HTERT RPE-1 (cell line): ENCODE measurements around the gene SPEM3.

Experiments
- in situ Hi-C: fragments of 300-500 bp; cut with MboI; formaldehyde crosslinking; loops from 4 replicates; pipeline ENCODE4 v1.14.3; 2020; ENCODE audit warnings: low sequenced_read_pairs

The SPEM3 gene

DNA sequence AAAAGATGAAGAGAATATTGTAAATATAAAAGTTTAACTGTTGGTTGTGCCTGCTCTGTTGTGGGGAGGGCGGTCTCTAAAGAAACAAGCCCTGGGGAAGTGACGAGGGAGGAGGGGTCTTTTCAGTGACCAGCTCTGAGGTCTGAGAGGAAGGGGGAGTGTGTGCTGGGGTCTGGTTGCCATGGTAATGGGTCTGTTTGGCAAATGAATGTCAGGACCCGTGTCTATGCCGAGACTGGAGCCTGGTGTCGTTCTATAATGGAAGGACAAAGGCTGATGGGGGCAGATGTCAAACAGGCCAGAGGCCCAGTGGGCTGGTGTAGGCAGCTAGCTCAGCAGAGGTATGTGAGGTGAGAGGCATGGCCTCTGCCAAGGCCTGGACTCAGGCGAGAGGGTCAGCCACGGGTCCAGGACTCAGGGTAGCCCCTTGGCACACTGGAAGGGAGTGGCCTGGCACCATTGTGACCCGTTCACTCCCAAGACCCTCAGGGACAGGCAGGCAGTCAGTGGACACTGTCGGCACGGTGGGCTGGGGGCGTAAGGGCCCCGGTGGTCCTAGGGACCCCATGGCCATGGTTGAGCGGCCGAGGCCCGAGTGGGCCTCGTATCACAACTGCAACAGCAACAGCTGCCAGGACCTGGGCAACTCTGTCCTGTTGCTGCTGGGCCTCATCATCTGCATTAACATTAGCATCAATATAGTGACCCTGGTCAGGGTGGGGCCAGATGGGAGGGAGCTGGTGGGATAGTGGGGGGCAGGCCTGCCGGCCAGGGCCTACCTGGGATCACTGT is 8.6 kb upstream of the SPEM3 start, which contains the start of gene SPEM1:
TSS of gene SPEM1 (plus strand) at position 506 of the 792 bp plus-strand sequence. CDS start at position 567, 61 bp downstream.
- in situ Hi-C loops, result no loop called here

DNA sequence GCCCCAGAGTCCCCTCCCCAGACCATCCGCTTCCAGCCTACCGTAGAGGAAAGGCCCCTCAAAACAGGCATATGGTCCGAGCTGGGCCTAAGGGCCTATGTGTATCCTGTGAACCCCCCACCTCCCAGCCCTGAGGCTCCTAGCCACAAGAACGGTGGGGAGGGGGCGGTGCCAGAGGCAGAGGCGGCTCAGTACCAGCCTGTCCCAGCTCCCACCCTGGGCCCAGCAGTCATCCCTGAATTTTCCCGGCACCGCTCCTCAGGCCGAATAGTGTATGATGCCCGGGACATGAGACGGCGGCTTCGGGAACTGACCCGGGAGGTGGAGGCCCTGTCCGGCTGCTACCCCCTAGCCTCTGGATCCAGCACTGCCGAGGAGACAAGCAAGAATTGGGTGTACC is 7.5 kb upstream of the SPEM3 start:
- in situ Hi-C loops, result no loop called here

DNA sequence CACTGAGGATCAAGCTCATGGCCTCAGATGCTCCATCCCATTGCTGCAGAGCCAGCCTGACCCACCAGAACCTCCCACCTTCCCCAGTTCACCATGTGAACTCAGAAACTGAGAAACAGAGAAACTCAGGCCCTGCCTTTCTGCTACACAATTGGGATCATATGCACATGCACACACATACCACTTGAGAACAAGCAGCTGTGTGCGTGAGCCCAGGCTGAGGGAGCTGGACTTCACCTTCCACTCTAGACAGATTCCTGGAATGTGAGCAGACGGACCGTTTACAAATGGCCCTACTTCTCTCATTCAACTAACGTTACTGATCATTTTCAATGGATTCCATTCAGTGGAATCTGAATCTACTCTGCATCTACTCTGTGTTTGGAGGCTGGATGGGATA is 5.0 kb upstream of the SPEM3 start:
- in situ Hi-C loops, result no loop called here

DNA sequence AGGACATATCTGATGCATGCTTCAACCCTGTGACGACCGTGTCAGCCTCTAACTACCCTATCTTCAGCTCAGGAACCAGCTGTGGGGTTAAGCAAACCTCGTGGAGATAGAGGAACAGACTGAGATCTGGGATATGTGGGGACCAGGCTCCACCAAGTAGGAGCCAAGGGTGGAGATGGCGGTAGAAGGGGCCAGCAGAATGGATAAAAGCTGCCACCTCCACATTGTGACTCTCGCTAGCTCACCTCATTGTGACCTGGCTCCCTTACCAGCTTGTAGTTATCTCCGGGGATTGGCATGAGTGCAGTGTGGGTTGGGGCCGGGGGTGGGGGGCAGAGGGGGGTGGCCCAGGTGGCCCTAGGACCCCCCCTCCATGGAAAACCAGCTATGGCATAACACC is 3.3 kb upstream of the SPEM3 start, which contains the start of gene SPEM2:
TSS of gene SPEM2 (plus strand) at position 301 of the 400 bp plus-strand sequence. CDS start at position 374, 73 bp downstream.
- in situ Hi-C loops, result no loop called here

DNA sequence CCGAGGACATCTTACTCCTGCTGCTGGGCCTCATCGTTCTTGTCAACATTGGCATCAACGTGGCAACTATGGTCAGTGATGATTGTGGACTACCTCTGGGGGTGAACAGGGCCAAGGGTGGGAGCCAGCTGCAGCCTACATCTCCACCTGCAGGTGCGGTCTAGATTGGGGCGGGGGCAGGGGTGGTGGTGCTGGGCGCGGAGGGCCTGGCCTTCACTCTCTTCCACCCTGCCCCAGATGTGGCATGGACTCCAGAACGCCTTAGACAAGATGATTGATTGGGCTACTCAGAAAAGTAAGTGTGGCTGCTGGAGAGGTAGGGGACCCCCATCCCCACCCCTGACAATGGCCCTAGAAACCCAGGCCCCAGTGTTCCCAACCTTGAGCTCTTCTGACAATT is 2.9 kb upstream of the SPEM3 start:
- in situ Hi-C loops, result no loop called here

DNA sequence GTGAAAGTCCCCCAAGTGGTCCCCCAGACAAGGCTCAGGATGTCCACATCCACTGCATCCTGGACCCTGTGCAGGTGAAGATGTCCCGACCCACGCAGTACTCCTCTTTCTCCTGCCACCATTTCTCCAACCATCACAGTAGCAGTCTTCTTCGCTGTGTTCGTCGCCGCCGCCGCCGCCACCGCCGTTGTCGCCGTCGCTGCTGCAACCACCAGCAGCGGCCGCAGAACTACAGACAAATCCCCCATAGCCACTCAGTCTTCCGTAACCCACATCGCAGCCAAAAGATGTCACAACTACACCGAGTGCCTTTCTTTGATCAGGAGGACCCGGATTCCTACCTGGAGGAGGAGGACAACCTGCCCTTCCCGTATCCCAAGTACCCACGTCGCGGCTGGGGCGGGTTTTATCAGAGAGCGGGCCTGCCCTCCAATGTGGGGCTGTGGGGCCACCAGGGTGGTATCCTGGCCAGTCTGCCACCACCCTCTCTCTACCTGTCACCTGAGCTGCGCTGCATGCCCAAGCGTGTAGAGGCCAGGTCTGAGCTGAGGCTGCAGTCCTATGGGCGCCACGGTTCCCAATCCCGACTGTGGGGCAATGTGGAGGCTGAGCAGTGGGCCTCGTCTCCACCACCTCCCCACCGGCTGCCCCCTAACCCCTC is 2.3 kb upstream of the SPEM3 start:
- in situ Hi-C loops, result no loop called here

DNA sequence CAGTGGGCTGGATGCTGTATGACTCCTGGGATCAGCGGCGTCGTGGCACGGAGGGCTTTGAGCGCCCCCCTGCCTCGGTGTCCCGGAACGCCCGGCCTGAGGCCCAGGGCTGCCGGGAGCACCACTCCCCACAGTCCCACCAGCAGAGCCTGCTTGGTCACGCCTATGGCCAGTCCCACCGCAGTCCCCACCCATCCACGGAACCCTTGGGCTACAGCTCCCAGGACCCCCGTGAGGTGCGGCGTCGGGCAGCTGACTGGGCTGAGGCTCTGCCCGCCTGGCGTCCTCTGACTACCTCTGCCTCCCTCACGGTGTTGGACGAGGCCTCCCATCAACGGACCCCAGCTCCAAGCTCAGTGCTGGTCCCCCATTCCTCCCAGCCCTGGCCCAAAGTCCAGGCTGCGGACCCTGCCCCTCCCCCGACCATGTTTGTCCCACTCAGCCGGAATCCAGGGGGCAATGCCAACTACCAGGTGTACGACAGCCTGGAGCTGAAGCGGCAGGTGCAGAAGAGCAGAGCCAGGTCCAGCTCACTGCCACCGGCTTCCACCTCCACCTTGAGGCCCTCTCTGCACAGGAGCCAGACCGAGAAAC is 1.7 kb upstream of the SPEM3 start:
- in situ Hi-C loops, result no loop called here

DNA sequence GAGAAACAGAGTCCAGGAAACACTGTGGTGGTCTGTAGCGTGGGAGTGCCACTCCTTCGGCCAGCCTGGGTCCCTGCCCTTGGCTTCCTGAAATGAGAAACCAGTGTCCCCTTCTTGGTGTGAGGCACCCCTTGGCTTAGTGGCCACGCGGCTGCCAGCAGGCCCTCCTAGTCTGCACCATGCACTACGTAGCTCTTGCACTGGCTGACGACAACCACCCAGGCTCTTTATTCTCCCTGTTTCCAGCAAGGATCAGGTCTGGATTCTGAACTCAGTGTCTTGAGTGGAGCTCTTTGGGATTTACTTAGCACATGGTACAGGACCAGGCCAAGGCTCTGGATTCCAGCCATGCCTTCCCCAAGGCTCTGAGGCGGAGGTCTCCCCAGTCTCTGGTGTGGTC is 1.1 kb upstream of the SPEM3 start:
- in situ Hi-C loops, result no loop called here

DNA sequence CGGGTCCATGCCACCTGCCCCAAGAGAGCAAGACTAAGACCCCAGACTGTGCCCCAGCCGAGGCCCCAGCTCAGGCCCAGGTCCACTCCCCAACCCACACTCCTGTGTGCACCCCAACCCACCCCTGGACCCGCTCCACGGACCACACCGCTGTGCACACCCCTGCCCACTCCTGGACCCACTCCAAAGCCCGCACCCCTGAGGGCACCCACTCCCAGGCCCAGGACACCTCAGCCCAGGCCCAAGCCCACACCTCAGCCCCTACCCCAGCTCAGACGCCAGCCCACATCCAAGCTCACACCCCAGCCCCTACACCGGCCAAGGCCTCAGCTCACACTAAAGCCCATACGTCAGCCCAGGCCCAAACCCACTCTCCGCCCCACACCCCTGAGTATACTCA is 1.1 kb downstream of the SPEM3 start:
- in situ Hi-C loops, result no loop called here

DNA sequence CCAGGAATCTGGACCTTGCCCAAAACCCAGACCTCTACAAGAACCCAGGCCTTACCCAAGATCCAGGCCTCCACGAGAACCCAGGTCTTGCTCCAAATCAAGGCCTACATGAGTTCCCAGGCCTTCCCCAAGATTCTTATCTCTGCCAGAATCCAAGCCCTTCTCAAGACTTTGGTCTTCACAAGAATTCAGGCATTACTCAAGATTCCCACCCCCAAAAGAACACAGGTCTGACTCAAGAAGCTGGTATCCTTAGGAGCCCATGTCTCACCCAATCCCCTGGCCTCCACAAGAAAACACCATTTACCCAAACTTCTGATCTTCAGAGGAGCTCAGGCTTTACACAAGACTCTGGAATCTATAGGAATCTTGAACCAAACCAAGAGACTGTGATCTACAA is 2.6 kb downstream of the SPEM3 start:
- in situ Hi-C loops, result no loop called here

DNA sequence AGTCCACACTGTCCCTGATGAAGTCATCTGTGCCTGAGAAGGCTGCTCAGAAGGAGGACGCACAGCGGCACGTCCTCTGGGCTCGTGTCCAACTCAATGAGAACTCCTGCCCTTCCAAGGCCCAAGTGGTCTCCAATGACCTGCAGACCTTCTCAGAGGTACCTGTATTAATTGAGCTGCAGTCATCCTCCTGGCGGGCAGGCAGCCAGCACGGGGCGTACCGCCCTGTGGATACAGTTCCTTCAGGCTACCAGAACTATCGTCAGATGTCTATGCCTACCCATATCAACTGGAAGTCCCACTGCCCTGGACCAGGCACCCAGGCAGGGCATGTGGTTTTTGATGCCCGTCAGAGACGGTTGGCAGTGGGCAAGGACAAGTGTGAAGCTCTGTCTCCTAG is 3.6 kb downstream of the SPEM3 start:
- in situ Hi-C loops, result no loop called here

DNA sequence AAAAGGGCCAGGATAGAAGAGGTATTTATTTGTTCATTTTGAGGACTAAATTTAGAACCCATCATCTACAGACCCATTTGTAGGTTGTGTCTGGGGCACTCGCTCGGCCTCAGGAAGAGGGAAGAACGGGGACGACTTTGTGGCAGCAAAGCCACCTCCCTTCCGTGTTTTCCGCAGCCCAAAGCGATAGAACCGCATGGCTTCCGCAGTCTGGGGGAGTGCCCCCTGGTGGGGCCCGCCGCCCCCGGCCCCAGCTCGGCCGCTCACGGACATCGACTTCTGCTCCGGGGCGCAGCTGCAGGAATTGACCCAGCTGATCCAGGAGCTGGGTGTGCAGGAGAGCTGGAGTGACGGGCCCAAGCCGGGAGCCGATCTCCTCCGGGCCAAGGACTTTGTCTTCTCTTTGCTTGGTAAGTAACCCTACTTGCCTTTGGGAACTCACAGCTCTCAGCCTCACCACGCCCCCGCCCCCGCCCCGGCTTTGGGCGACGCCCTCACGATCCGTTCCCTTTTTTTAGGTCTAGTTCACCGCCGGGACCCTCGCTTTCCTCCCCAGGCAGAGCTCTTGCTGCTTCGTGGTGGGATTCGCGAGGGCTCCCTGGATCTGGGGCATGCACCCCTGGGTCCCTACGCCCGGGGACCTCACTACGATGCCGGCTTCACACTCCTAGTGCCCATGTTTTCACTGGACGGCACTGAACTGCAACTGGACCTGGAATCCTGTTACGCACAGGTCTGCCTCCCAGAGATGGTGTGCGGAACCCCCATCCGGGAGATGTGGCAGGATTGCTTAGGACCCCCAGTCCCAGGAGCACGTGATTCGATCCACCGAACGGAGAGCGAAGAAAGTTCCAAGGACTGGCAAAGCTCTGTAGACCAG is 7.3 kb downstream of the SPEM3 start:
- in situ Hi-C loops, result no loop called here

DNA sequence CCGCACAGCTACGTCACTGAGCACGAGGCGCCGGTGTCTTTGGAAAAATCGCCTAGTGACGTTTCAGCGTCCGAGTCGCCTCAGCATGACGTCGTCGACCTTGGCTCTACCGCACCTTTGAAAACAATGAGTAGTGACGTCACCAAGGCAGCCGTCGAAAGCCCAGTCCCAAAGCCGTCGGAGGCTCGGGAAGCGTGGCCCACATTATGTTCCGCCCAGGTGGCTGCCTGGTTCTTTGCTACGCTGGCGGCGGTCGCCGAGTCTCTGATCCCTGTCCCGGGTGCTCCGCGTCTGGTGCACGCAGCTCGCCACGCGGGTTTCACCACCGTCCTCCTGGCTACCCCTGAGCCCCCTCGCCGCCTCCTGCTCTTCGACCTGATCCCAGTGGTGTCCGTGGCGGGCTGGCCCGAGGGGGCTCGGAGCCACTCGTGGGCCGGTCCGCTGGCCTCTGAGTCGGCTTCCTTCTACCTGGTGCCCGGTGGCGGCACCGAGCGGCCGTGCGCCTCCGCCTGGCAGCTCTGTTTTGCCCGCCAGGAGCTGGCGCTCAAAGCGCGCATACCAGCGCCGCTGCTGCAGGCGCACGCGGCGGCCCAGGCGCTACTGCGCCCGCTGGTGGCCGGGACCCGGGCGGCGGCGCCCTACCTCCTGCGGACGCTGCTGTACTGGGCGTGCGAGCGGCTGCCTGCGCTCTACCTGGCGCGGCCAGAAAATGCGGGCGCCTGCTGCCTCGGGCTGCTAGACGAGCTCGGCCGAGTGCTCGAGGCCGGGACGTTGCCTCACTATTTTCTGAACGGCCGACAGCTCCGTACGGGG is 8.1 kb downstream of the SPEM3 start:
- in situ Hi-C loops, result no loop called here

DNA sequence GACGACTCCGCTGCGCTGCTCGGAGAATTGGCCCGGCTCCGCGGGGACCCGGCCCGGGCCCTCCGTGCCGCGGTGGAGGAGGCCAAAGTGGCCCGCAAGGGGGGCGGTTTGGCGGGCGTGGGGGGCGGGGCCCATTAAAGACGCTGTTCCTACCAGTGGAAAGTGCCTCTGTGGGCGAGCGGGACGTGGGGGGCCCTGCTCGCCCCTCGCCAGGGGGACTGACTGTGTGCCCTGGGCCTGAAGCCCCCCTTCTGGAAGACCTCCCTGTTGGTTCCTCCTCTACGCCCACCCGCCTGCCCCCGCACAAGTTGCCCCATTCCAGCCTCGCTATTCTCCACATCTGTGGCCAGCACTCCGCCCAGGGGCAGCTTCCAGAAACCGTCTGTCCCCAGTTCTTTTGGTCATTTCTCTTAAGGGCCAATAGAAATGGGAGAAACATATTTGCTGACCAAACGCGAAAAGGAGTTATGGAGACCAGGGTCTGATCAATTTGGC is 8.8 kb downstream of the SPEM3 start:
- in situ Hi-C loops, result no loop called here

DNA sequence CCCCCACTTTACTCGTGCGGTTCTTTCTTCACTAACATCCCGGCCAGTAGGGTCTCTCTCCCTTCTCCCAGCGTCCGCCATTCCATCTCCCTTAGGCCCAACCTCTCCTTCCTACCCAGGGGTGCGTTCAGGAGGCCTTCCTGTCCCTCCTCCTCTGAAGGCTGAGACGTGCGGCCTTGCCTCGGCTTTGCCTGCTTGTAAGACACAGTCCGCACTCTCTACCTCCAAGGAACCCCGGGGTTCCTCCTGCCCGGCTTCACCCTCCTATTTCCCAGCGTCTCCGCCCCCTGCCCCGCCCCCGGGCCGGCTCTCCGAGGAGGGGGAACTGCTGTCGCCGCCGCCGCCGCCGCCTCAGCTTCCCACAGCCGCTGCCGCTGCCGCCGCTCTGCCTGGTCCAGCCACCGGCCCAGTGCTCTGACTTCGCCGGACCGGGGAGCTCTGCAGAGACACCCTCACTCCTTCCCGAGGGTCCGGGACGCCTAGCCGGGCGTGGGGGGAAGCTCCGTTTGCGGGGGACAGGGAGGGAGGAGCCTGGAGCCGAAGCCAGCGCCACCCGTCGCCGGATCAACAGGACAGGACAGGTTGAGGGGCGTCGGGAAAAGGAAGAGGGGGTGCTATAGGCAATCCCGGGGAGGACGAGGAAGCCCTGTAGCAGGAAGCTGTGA is 9.4 kb downstream of the SPEM3 start:
- in situ Hi-C loops, result no loop called here

DNA sequence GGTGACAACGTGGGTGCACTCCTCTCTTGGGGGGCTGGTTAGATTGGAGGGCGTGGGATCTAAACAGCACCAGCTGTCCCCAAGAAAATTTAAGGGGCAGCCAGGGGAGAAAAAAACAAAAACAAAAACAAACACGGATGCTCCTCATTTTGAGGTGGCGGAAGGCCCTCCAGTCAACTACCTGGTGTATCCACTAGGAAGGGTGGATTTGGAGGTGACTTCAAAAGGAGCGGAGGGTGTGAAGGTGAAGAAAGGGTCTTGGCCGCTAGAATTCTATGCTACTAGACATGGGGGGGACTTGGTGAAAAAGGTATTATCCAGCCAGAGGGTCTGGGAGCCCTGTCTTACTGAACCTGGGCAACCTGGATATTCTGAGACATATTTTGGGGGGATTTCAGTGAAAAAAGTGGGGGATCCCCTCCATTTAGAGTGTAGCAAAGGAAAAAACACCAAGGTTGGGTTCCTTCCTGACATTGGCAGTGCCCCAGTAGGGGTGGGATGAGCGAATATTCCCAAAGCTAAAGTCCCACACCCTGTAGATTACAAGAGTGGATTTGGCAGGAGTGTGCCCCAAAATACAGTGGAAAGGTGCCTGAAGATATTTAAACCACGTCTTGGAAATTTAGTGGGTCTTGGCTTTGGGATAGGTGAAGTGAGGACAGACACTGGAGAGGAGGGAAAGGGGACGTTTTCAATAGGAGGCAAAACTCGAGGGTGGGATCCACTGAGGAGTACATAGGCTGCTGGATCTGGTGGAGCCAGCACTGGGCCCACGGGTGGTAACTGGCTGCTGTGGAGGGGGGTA is 10.2 kb downstream of the SPEM3 start:
- in situ Hi-C loops, result no loop called here

DNA sequence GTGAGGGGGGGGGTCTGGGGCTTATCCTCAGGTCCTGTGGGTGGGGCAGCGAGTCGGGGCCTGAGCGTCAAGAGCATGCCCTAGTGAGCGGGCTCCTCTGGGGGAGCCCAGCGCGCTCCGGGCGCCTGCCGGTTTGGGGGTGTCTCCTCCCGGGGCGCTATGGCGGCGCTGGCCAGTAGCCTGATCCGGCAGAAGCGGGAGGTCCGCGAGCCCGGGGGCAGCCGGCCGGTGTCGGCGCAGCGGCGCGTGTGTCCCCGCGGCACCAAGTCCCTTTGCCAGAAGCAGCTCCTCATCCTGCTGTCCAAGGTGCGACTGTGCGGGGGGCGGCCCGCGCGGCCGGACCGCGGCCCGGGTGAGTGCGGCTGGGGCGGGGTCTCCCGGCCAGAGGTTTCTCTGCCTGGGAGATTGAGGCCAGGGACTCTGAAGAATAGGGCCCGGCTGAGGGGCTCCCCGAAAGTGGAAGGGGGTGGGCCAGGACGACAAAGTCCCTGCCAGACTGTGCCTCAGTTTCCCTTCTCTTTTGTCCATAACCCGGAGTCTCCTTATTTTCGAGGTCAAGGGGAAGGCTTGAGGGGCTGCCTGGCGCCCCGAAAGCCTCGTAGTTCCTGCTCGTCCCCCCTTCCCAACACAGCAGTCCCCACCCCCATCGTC is 10.9 kb downstream of the SPEM3 start, which contains the start of gene FGF11:
TSS of gene FGF11 (plus strand) at position 51 of the 651 bp plus-strand sequence. CDS start at position 160, 109 bp downstream.
- in situ Hi-C loops, result no loop called here
